ENCODE measurements around the gene RDH5. TPM values are rescaled to one million over a fixed set of nuclear protein-coding genes. Genes with fewer than 3 reads are reported as not detected.

Gene RDH5
- total RNA-seq, 6 experiments from 2014 or later = 6.6 to 13.2 (median 7.8) TPM

GRCh38 chr12:55696796-55697462 is 23.3 kb upstream of the RDH5 start:
- Mint-ChIP-seq H3K9me3 (no peaks in the 10 kb centered on the region), H3K4me1 (ENCODE audit: low read depth) (peaks cover 19% of the 10 kb centered on the region; the same call in 1 of the 2 replicates), H3K4me3 (no peak overlapping the region), H3K27ac (no peak overlapping the region), H3K36me3 (ENCODE audit: low read depth) (no peaks in the 10 kb centered on the region), H3K27me3 (ENCODE audit: insufficient read depth) (peaks cover 20% of the 10 kb centered on the region)
- DNase-seq = no peak
- no peak for TF ChIP-seq CTCF (IDR thresholded peaks at IDR 0.05)

- H3K27me3 Mint-ChIP-seq (ENCODE audit: insufficient read depth) = peaks cover 18% of the 10 kb centered on the region
- no peak overlapping the region for H3K4me3 Mint-ChIP-seq
- DNase-seq = no peak
- H3K9me3 Mint-ChIP-seq = no peaks in the 10 kb centered on the region
- no peak for TF ChIP-seq CTCF (IDR thresholded peaks at IDR 0.05)
- H3K4me1 Mint-ChIP-seq (ENCODE audit: low read depth) = peaks cover 19% of the 10 kb centered on the region; the same call in 1 of the 2 replicates
- H3K36me3 Mint-ChIP-seq (ENCODE audit: low read depth) = no peaks in the 10 kb centered on the region
- no peak overlapping the region for H3K27ac Mint-ChIP-seq
Measured at GRCh38 chr12:55697686-55698085, 22.5 kb upstream of the RDH5 start.

DNA sequence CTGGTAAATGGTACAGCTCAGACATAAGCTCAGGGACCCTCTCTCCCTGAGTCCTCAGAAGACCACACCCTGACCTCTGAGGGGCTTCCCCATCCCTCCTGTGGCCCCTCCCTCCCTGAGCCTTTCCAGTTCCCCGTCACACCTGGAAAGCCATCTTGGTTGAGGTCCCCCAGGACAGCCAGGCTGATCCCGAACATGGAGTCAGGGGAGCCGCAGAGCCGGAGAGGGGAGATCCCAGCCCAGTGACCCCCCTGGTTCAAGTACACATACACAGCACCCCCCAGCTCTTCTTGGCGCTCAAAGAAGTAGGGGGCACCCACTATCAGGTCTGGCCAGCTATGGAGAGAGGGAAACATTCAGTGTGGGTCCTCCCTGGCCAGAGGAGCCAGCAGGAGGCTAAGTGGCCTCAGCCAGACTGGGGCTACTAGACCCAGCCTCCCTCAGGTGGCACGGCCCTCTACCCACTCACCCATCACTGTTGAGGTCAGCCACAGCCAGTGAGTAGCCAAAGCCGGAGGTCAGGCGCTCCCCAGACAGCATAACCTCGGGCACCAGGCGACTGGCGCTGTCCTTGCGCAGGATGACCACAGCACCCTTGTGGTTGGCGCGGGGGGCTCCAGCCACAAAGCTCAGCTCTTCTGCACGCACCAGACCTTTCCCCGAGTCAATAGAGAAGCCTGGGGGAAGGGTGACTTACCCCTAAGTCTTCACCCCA is 21.8 kb upstream of the RDH5 start:
- Mint-ChIP-seq H3K36me3 (ENCODE audit: low read depth) (no peaks in the 10 kb centered on the region), H3K9me3 (no peaks in the 10 kb centered on the region), H3K27me3 (ENCODE audit: insufficient read depth) (peaks cover 18% of the 10 kb centered on the region), H3K4me1 (ENCODE audit: low read depth) (peaks cover 19% of the 10 kb centered on the region; the same call in 1 of the 2 replicates), H3K27ac (no peak overlapping the region), H3K4me3 (no peak overlapping the region)
- TF ChIP-seq CTCF (IDR thresholded peaks at IDR 0.05) = no peak
- no peak for DNase-seq

- Mint-ChIP-seq H3K27me3 (ENCODE audit: insufficient read depth) (peaks cover 18% of the 10 kb centered on the region), H3K9me3 (no peaks in the 10 kb centered on the region), H3K36me3 (ENCODE audit: low read depth) (no peaks in the 10 kb centered on the region), H3K4me3 (no peak overlapping the region), H3K4me1 (ENCODE audit: low read depth) (peaks cover 19% of the 10 kb centered on the region; the same call in 1 of the 2 replicates), H3K27ac (no peak overlapping the region)
- no peak for DNase-seq
- TF ChIP-seq CTCF (IDR thresholded peaks at IDR 0.05) = no peak
Measured at GRCh38 chr12:55698965-55699364, 21.2 kb upstream of the RDH5 start.

DNA sequence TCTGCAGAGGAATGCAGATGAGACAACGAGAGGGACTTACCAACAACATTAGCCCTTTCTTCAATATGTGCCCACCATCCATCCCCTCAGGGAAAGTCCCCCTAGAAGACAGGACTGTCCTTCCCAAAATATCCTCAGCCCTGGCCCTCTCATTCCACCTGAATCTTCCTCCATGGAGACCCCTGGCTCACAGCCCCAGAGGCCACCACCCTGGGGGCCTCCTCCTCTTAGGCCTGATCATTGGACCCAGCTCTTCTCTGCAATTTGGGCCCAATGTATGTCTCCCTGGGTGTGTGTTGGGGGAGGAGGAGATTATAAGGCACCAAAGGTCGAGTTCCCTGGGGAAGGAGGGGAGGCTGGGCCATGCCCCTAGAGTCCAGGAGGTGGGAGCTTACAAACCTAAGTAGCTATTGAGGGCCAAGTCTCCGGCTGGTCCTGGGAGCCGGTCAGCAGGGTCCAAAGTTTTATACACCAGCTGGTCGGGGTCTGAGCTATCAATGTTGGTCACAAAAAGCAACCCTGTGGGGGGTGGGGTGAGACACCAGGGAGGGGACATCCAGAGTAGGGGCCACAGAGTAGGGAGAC is 20.6 kb upstream of the RDH5 start:
- H3K4me1 Mint-ChIP-seq (ENCODE audit: low read depth) = peaks cover 19% of the 10 kb centered on the region; the same call in 1 of the 2 replicates
- H3K36me3 Mint-ChIP-seq (ENCODE audit: low read depth) = no peaks in the 10 kb centered on the region
- H3K27me3 Mint-ChIP-seq (ENCODE audit: insufficient read depth) = peaks cover 18% of the 10 kb centered on the region
- DNase-seq = no peak
- H3K4me3 Mint-ChIP-seq = no peak overlapping the region
- H3K9me3 Mint-ChIP-seq = no peaks in the 10 kb centered on the region
- TF ChIP-seq CTCF (IDR thresholded peaks at IDR 0.05) = no peak
- H3K27ac Mint-ChIP-seq = no peak overlapping the region

All from HFFc6 (cell line).